ENCODE data around the gene CHRM1. TPM values are rescaled to one million over a fixed set of nuclear protein-coding genes. Genes with fewer than 3 reads are reported as not detected.
"Not testable (repeated sequence)": the region's sequence is repeated elsewhere in the genome, so short reads cannot be mapped to it uniquely, and the experiment has no call there.

The CHRM1 gene, protein sequence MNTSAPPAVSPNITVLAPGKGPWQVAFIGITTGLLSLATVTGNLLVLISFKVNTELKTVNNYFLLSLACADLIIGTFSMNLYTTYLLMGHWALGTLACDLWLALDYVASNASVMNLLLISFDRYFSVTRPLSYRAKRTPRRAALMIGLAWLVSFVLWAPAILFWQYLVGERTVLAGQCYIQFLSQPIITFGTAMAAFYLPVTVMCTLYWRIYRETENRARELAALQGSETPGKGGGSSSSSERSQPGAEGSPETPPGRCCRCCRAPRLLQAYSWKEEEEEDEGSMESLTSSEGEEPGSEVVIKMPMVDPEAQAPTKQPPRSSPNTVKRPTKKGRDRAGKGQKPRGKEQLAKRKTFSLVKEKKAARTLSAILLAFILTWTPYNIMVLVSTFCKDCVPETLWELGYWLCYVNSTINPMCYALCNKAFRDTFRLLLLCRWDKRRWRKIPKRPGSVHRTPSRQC
- total RNA-seq (2014; rRNA removed; shearing (Covaris generic)) = 0.16 and 0.18 TPM in 2 replicates
- 0.20 and 0.33 TPM in 2 replicates for polyA plus RNA-seq (2015; cell fraction: cytosol; rRNA removed)
- polyA plus RNA-seq (2015; cell fraction: nucleus; rRNA removed) = 0.19 TPM in 1 of 2 replicates, not detected in the other

DNA sequence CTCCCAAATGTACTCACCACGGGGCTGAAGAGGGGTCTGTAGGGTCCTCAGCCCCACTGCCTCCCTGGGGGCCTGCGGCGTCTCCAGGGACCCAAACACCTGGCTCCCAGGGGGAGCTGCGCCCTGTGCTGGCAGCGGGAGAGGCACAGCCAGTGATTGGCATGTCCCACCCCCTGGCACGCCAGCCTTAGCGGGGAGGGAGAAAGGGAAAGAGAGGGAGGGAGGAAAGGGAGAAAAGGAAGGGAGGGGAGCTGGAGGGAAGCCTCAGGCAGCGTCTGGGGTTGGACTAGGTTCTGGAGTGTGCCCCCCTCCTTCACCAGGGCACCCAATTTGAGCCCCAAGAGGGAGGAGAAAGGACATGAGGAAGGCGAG lies at the start of gene CHRM1:
TSS of gene CHRM1 (minus strand) at position 163 of the 372 bp plus-strand sequence. CDS start 10,263 bp downstream, outside the sequence.
- in situ Hi-C loops (cut with HindIII; ENCODE audit: low pct_unique_long_range_greater_than_20kb, low sequenced_read_pairs) = no loop called here
- DNase-seq (ENCODE audit: low read depth, low spot score) = no peak

DNA sequence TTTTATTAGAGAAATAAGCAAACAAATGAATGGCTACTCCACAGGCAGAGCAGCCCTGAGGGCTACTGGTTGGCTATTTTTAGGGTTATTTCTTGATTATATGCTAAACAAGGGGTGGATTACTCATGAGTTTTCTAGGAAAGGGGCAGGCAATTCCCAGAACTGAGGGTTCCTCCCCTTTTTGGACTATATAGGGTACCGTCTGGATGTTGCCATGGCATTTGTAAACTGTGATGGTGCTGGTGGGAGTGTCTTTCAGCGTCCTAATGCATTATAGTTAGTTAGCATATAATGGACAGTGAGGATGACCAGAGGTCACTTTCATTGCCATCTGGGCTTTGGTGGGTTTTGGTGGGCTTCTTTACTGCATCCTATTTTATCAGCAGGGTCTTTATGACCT lies 44.4 kb upstream of the CHRM1 start:
- in situ Hi-C loops (cut with HindIII; ENCODE audit: low pct_unique_long_range_greater_than_20kb, low sequenced_read_pairs) = no loop called here
- DNase-seq (ENCODE audit: low read depth, low spot score) = no peak

DNA sequence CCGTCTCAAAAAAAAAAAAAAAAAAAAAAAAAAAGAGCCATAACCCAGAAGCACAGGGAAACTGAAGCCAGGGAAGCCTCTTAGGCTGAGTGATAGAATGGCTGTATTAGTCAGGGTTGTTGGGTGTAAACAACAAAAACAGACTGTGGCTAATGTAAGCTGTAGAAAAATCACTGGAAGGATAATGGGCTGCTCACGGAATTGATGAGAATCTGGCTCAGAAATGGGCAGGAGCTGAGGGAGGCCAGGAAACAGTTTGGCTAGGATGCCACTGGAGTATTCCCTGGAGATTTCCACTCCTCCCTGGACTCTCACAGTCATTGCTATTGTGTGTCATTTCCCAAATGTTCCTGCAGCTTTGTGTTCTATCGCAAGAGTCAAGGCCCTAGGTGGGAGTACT lies 41.2 kb upstream of the CHRM1 start:
- DNase-seq (ENCODE audit: low read depth, low spot score) = no peak
- in situ Hi-C loops (cut with HindIII; ENCODE audit: low pct_unique_long_range_greater_than_20kb, low sequenced_read_pairs) = no loop called here

DNA sequence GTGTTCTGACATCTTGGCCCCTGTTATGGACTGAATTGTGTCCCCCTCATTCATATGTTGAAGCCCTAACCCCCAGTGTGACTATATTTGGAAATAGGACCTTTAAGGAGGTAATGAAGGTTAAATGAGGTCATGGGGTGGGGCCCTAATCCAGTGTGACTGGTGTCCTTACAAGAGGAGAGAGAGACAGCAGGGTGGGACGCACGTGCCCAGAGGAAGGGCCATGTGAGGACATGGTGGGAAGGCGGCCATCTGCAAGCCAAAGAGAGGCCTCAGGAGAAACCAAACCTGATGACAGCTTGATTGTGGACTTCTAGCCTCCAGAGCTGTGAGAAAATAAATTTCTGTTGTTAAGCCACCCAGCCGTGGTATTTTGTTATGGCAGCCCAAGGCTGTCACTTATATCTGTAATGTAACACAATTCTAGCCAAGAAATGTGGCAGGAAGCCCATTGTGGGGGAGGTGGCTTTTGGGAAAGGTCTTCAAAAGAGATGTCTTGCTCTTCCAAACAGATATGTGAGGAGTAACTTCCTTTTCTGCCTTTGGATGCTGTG lies 39.9 kb upstream of the CHRM1 start:
- no peak for DNase-seq (ENCODE audit: low read depth, low spot score)
- in situ Hi-C loops (cut with HindIII; ENCODE audit: low pct_unique_long_range_greater_than_20kb, low sequenced_read_pairs) = no loop called here

DNA sequence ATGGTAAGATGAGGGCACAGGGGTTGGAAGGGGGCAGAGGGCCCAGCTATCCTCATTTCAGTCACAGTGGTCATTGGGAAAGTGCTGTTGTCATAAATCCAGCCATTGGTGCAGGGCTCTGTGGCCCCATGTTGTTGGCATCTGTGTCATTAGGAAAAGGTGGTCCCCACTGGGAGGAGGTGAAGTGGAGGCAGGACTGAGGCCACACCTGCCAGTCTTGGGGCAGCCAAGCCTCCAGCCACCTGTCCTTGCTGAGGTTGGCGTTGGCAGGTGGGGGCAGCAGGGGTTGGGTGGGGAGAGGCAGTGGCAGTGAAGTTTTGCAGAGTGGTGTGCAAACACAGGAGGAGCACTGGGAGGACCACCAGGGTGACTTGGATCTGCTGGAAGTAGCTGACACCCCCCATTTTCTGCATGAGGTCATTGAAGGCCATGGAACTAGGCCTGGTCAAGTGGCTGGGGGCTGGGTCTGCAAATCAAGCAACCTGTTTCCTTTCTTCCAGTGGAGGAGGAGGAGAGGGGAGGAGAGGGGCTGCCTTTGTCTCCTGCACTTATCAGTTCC lies 38.3 kb upstream of the CHRM1 start:
- in situ Hi-C loops (cut with HindIII; ENCODE audit: low pct_unique_long_range_greater_than_20kb, low sequenced_read_pairs) = no loop called here
- DNase-seq (ENCODE audit: low read depth, low spot score) = no peak

DNA sequence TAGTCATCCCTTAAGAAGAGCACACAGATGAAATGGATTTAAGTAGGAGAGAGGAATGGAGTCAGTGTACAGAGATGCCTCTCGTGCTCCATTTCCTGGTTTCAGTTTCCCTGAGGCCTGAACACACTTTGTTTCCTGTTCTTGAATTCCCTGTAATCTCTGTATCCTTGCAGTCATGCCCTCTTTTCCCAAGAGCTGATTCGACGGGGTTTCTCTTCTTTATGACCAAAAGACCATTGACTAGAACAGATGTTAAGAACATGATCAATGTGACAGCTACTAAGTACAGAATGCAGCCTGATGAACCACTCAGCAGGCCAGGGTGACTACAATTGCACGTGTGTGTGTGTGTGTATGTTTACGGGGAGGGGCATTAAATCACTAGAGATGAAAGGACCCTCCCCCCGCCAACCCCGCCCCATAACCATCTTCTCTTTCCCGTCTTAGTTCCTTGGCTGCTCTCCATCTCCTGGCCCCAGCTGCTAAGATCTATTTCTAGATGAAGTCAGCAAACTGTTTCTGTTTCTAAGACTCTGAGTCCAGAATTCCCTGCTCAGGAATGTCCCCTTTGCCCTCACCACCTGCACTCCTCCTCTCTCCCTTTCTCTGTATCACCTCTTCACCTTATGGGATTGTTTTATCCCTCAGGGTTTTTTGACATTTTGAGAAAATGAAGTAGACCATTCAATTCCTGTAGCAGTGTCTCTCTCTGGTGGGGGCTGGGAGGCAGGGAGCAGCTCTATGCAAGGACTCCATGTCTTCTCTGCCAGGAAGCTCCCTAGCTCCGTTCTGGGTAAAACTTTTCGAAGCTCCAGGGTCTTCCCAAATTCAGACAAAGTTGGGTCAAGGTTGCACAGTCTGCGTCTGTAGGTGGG lies 37.6 kb upstream of the CHRM1 start:
- in situ Hi-C loops (cut with HindIII; ENCODE audit: low pct_unique_long_range_greater_than_20kb, low sequenced_read_pairs) = no loop called here
- peak; percentile 32 for DNase-seq (ENCODE audit: low read depth, low spot score)

DNA sequence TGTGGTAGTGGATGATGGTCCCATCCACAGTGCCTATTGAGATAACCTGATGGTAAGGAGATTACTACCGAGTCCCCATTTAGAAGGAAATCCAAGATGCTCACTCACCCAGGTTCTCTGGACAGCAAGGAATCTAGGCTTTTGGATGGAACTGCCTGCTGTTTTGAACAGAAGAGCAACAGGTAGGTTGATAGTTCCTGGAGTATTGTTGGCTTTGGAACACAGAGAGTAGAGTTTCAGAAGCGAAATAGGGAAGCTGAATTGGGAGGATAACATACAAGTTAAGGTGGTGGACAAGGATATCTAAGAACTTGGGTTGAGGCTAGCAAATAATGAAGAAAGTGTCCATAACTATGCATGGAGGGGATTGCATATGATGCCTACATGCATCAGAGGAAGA lies 36.0 kb upstream of the CHRM1 start:
- DNase-seq (ENCODE audit: low read depth, low spot score) = no peak
- in situ Hi-C loops (cut with HindIII; ENCODE audit: low pct_unique_long_range_greater_than_20kb, low sequenced_read_pairs) = no loop called here

DNA sequence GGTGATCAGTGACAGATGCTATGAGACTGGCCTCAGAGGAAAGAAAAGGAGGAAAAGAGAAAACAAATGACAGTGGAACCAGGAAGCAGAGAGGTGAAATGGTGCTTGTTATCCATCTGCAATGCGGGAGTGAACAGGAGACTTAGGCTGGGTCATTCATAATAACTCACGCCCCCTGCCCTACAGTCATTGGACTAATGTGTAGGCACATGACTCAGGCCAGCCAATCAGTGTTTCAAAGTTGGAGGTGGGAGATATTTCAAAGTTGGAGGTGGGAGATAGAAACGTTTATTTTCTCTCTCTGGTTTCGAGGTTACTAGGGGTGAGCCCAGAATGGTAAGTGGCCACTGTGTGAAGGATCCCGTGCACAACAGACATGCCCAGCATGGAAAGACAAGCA lies 33.3 kb upstream of the CHRM1 start:
- peak; percentile 5 for DNase-seq (ENCODE audit: low read depth, low spot score)
- in situ Hi-C loops (cut with HindIII; ENCODE audit: low pct_unique_long_range_greater_than_20kb, low sequenced_read_pairs) = no loop called here

DNA sequence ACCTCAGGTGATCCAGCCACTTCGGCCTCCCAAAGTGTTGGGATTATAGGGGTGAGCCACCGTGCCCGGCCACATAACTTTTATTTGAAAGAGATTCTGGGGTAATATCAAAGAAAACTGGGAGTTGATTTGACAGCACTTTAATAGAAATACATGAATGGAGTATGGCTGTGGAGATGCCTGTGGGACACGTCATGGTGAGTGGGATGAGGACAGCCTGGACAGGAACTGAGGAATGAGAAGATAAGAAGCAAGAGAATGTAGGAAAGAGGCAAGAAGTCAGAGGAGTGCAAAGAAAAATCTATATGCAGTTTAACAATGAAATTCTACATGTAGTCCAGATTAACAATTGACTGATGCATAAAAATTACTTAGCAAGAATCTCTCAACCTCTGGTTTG lies 32.6 kb upstream of the CHRM1 start:
- in situ Hi-C loops (cut with HindIII; ENCODE audit: low pct_unique_long_range_greater_than_20kb, low sequenced_read_pairs) = no loop called here
- no peak for DNase-seq (ENCODE audit: low read depth, low spot score)

DNA sequence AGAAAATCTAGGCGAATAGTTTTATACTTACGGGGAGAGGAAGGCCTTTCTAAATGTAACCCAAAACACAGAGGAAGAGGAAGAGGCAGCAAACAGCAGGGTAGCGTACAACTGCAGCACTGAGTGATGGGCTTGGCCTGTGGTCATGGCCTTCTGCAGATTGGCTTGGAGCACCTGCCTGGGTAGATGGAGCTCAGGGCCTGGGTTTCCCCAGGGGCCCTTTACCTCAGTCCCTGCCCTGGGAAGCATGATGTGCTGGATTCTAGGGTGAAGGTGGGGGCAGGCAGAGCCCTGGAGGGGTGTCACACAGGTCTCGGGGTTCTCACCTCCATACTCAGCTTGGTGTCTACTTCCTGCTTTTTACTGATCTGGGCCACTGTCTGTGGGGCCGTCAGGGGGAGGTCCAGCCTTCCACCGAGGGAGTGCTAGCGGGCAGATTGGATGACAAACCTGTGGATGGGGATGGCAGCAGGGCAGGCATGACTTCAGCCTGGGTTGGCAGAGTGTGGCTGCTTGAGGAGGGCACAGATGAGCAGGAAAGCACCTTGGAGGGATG lies 27.7 kb upstream of the CHRM1 start:
- in situ Hi-C loops (cut with HindIII; ENCODE audit: low pct_unique_long_range_greater_than_20kb, low sequenced_read_pairs) = no loop called here
- no peak for DNase-seq (ENCODE audit: low read depth, low spot score)

DNA sequence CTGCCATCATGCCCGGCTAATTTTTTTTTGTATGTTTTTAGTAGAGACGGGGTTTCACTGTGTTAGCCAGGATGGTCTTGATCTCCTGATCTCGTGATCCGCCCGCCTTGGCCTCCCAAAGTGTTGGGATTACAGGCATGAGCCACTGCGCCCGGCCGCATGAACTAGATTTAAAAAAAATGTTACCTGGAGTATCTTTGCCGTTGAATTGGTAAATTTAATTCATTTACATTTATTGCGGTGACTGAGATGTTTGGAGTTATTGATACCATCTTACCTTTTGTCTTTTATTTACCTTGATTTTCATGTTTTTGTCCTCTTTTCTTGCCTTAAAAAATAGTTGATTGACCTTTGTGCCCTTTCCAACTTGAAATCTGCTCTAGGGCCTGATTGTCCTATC lies 24.4 kb upstream of the CHRM1 start:
- in situ Hi-C loops (cut with HindIII; ENCODE audit: low pct_unique_long_range_greater_than_20kb, low sequenced_read_pairs); DNase-seq (ENCODE audit: low read depth, low spot score): not testable (repeated sequence)

DNA sequence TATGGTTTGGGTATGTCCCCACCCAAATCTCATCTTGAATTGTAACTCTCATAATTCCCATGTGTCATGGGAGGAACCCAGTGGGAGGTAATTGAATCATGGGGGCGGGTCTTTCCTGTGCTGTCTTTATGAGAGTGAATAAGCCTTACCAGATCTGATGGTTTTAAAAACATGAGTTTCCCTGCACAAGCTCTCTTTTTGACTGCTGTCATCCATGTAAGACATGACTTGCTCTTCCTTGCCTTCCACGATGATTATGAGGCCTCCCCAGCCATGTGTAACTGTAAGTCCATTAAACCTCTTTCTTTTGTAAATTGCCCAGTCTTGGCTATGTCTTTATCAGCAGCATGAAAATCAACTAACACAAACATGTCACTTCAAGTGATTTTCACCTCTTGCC lies 16.4 kb upstream of the CHRM1 start:
- DNase-seq (ENCODE audit: low read depth, low spot score) = not testable (repeated sequence)

DNA sequence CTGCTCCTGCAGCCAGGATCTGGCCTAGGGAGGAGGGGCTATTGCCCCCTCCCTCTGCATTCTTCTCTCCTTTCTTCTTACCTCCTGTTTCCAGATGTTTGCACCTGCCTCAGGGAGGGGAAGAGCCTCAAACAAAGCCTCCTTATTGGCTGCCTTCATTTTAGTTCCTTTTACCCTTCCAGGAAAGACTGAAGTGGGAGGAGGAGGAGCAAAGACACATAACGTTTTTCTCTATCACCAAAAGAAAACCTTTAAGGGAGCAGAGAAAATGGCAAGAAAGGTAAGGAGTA lies 13.3 kb upstream of the CHRM1 start:
- in situ Hi-C loops (cut with HindIII; ENCODE audit: low pct_unique_long_range_greater_than_20kb, low sequenced_read_pairs) = no loop called here
- DNase-seq (ENCODE audit: low read depth, low spot score) = no peak

More for the DNA sequence above, 16.4 kb upstream of the CHRM1 start:
- in situ Hi-C loops (cut with HindIII; ENCODE audit: low pct_unique_long_range_greater_than_20kb, low sequenced_read_pairs) = not testable (repeated sequence)

DNA sequence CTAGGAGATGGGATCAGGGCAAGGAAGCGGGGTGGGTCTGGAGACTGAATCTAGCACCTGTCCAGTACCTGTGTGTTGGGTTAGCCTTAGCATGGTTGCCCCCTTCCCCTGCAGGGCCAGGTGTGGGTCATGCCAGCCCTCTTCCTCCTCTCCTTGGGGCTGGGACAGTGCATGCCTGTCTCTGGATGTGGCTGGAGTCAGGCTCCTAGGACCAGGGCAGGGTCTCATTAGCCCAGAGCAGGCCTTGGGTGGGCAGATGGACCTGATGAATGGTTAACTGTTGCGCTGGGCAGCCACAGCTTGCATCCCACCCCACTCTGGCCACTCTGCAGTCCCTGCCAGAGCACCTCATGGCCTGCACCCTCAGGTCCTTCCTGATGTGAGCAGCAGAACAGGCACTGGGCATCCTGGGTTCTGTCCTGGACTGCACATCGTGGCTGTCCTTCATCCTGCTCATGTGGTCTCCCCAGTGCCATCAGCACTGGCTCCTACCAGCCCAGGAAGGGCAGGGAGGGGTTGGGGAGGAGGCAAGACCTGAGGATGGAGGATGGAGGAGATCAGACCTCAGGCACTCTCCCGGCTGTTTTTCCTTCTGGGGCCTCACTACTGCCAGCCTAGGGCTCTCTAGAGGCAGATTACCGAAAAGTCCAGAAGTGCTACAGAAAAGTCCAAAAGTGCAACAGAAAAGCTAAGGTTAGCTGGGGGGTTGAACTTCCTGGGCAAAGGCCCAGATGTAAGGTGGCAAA lies 12.8 kb upstream of the CHRM1 start:
- no peak for DNase-seq (ENCODE audit: low read depth, low spot score)
- in situ Hi-C loops (cut with HindIII; ENCODE audit: low pct_unique_long_range_greater_than_20kb, low sequenced_read_pairs) = no loop called here

DNA sequence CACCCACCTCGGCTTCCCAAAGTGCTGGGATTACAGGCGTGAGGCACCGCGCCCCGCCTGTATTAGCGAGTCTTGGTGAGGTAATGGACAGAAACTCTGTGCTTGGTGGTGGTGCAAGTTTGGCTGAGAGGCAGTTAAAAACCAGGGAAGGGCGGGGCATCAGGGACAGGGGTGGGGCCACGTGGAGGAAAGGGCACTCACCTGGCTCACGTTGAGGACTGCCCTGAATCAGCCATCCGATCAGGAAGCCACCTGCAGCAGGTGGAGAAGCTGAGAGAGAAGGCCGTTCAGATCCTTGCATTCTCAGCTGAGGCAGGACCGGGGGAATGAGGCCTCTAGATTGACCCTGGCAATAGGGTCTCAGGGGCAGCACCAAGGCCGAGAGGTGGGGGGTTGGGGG lies 12.1 kb upstream of the CHRM1 start:
- DNase-seq (ENCODE audit: low read depth, low spot score) = no peak
- in situ Hi-C loops (cut with HindIII; ENCODE audit: low pct_unique_long_range_greater_than_20kb, low sequenced_read_pairs) = no loop called here

DNA sequence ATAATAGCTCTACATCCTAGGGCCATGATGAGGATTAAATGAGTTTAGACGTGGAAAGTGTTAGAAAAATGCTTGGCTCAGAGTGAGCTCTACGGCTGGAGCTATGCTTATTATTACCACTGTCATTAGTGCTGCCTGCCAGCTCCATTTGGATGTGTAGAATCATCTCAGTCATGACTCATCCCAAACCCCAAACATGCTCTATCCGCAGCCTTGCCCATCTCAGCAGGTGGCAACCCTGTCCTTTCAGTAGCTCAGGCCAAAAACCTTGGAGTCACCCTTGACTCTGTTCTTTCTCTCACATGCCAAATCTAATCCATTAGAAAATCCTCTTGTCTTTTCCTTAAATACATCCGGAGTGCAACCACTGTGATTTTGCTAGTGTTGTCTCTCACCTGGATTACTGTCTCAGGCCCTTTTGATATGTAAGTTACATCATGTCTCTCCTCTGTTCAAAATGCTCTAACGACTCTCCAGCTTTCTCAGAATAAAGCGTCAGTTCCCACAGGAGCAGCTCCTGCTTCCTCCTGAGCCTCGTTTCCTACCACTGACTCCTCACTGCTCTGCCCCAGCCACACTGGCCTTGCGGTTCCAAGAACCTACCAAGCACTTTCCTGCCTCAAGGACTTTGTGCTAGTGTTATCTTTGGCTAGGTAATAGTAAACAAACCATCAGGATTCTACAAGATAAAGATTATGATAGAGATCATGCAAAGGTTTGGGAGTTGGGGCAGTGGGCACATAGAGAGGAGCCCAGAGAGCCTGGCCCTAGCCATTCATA lies 10.5 kb upstream of the CHRM1 start:
- no peak for DNase-seq (ENCODE audit: low read depth, low spot score)
- in situ Hi-C loops (cut with HindIII; ENCODE audit: low pct_unique_long_range_greater_than_20kb, low sequenced_read_pairs) = no loop called here
